ENCODE measurements around the gene NRIP1.

GRCh38 chr21:14913638-14914037 lies 151.2 kb downstream of the NRIP1 start:
- TF ChIP-seq POLR2AphosphoS5 (IDR thresholded peaks at IDR 0.05; ENCODE audit: borderline replicate concordance, low read depth, low read length) (no peak), EZH2 (IDR thresholded peaks at IDR 0.05) (no peak)
